Measurements from ENCODE around the gene NFX1.

The NFX1 gene

GRCh38 chr9:33318781-33319180 is 28.5 kb downstream of the NFX1 start:
- ChIA-PET POLR2A (no interaction called here), CTCF (interaction anchor here (1.6 to 3.9 kb wide), 3 partner anchors 8 to 32 kb away, joined by 3 to 17 read pairs (median 4); no protein-coding TSS in a partner anchor)
- no peak for DNase-seq (ENCODE audit: extremely low spot score)
- no peak for TF ChIP-seq CTCF (IDR thresholded peaks at IDR 0.05; ENCODE audit: control extremely low read depth, extremely low read depth, low read depth, missing control alignments)

GRCh38 chr9:33320230-33320567 is 29.9 kb downstream of the NFX1 start:
- DNase-seq (ENCODE audit: extremely low spot score), result no peak
- ChIA-PET CTCF (interaction anchor here (0.9 to 3.9 kb wide), 5 partner anchors 10 to 94 kb away, joined by 3 to 17 read pairs (median 4); no protein-coding TSS in a partner anchor), POLR2A (no interaction called here)
- TF ChIP-seq CTCF (IDR thresholded peaks at IDR 0.05; ENCODE audit: control extremely low read depth, extremely low read depth, low read depth, missing control alignments), result no peak

GRCh38 chr9:33320568-33321261 is 30.4 kb downstream of the NFX1 start:
- no peak for DNase-seq (ENCODE audit: extremely low spot score)
- POLR2A ChIA-PET, result interaction anchor here (1.0 kb wide), 1 partner anchor 30 kb away, joined by 6 read pairs; the partner anchor contains the start of gene NFX1
- TF ChIP-seq CTCF (IDR thresholded peaks at IDR 0.05; ENCODE audit: control extremely low read depth, extremely low read depth, low read depth, missing control alignments), result no peak
- CTCF ChIA-PET, result interaction anchor here (0.8 to 3.9 kb wide), 7 partner anchors 10 to 94 kb away, joined by 3 to 17 read pairs (median 4); no protein-coding TSS in a partner anchor

GRCh38 chr9:33329117-33329563 is 38.8 kb downstream of the NFX1 start:
- TF ChIP-seq CTCF (IDR thresholded peaks at IDR 0.05; ENCODE audit: control extremely low read depth, extremely low read depth, low read depth, missing control alignments), result no peak
- CTCF ChIA-PET, result no interaction called here
- DNase-seq (ENCODE audit: extremely low spot score), result no peak
- POLR2A ChIA-PET, result no interaction called here

- ChIA-PET POLR2A (no interaction called here), CTCF (interaction anchor here (0.8 kb wide), 1 partner anchor 15 kb away, joined by 3 read pairs; no protein-coding TSS in a partner anchor)
- no peak for DNase-seq (ENCODE audit: extremely low spot score)
- no peak for TF ChIP-seq CTCF (IDR thresholded peaks at IDR 0.05; ENCODE audit: control extremely low read depth, extremely low read depth, low read depth, missing control alignments)
These were observed 39.7 kb downstream of the NFX1 start for GRCh38 chr9:33329979-33330378.

- TF ChIP-seq CTCF (IDR thresholded peaks at IDR 0.05; ENCODE audit: control extremely low read depth, extremely low read depth, low read depth, missing control alignments), result no peak
- CTCF ChIA-PET, result interaction anchor here (1.6 to 3.0 kb wide), 2 partner anchors 10 to 44 kb away, joined by 5 to 11 read pairs; no protein-coding TSS in a partner anchor
- POLR2A ChIA-PET, result interaction anchor here (0.6 kb wide), 1 partner anchor 12 kb away, joined by 3 read pairs; no protein-coding TSS in a partner anchor
These were observed 41.1 kb downstream of the NFX1 start for GRCh38 chr9:33331377-33331891.

More at GRCh38 chr9:33331377-33331891, 41.1 kb downstream of the NFX1 start:
- no peak for DNase-seq (ENCODE audit: extremely low spot score)
